IMR-90 (cell line): Measurements from ENCODE around the gene CCNC. TPM values are rescaled to one million over a fixed set of nuclear protein-coding genes. Genes with fewer than 3 reads are reported as not detected.

Source experiments
- ATAC-seq: fragments of 200-7000 bp; cut with Tn5 transposase; 2 replicates; pipeline ENCODE4 v1.9.1; 2020; ENCODE audit warnings: low read depth, mild to moderate bottlenecking, moderate library complexity
- BruUV-seq: library from RNA; stranded (reverse); fragments of 400-500 nt; replicated peaks from 2 replicates; lab custom pipeline; 2021; lab: Mats Ljungman, UMichigan
- CTCF ChIA-PET: fragments of 300-600 bp; formaldehyde crosslinking; extraction: SDS; loops from one replicate; lab custom pipeline; 2021; ENCODE audit warnings: antibody characterized with exemption; lab: Yijun Ruan, JAX
- POLR2A ChIA-PET: fragments of 300-600 bp; sonication (Branson Sonifier 250); formaldehyde crosslinking; loops from one replicate; lab custom pipeline; 2022; ENCODE audit warnings: antibody characterized with exemption; ENCODE audit not compliant: unreplicated experiment; lab: Charles Lee
- DNase-seq: peaks from one replicate; pipeline ENCODE4 v3.0.0; 2013
- H2AFZ ChIP-seq: replicated peaks from 2 replicates; pipeline ENCODE3; 2013; ENCODE audit warnings: low read length, mild to moderate bottlenecking; ENCODE audit not compliant: poor library complexity
- H2AK5ac ChIP-seq: 2 replicates; pipeline ENCODE4 v1.6.1; 2013; ENCODE audit warnings: low read depth, low read length, inconsistent platforms
- H2AK9ac ChIP-seq: replicated peaks from 2 replicates; pipeline ENCODE3; 2013; ENCODE audit warnings: mild to moderate bottlenecking, low read depth, low read length, moderate library complexity; ENCODE audit not compliant: poor library complexity
- H2BK120ac ChIP-seq: 2 replicates; pipeline ENCODE4 v1.6.1; 2013; ENCODE audit warnings: low read depth, low read length, inconsistent platforms
- H2BK15ac ChIP-seq: 3 replicates; pipeline ENCODE4 v1.6.1; 2013; ENCODE audit warnings: low read depth, low read length, inconsistent platforms
- H2BK20ac ChIP-seq: 2 replicates; pipeline ENCODE4 v1.6.1; 2013; ENCODE audit warnings: low read depth, mild to moderate bottlenecking, inconsistent platforms, low read length, moderate library complexity
- H2BK5ac ChIP-seq: 2 replicates; pipeline ENCODE4 v1.6.1; 2013; ENCODE audit warnings: mild to moderate bottlenecking, low read depth, low read length, inconsistent platforms; ENCODE audit not compliant: poor library complexity, severe bottlenecking
- H3K14ac ChIP-seq: replicated peaks from 2 replicates; pipeline ENCODE4 v1.6.1; 2013; ENCODE audit warnings: low read depth, low read length, inconsistent platforms
- H3K18ac ChIP-seq: 2 replicates; pipeline ENCODE4 v1.6.1; 2013; ENCODE audit warnings: low read depth, low read length, control low read depth
- H3K23ac ChIP-seq: 2 replicates; pipeline ENCODE4 v1.6.1; 2013; ENCODE audit warnings: low read depth, low read length, inconsistent platforms
- H3K27ac ChIP-seq: 2 replicates; pipeline ENCODE4 v1.5.1; 2013; ENCODE audit warnings: mild to moderate bottlenecking, control low read depth, low read length; ENCODE audit not compliant: insufficient read depth
- H3K27me3 ChIP-seq: 2 replicates; pipeline ENCODE4 v1.6.1; 2013; ENCODE audit warnings: low read length; ENCODE audit not compliant: control insufficient read depth, insufficient read depth
- H3K36me3 ChIP-seq: 2 replicates; pipeline ENCODE4 v1.6.1; 2013; ENCODE audit warnings: low read length, mixed read lengths; ENCODE audit not compliant: control insufficient read depth, insufficient read depth
- H3K4ac ChIP-seq: 2 replicates; pipeline ENCODE4 v1.6.1; 2013; ENCODE audit warnings: low read depth, low read length, inconsistent platforms
- H3K4me1 ChIP-seq: 2 replicates; pipeline ENCODE4 v1.6.1; 2013; ENCODE audit warnings: low read length, mixed read lengths; ENCODE audit not compliant: control insufficient read depth, insufficient read depth
- H3K4me2 ChIP-seq: 2 replicates; pipeline ENCODE4 v1.6.1; 2013; ENCODE audit warnings: low read depth, mild to moderate bottlenecking, control low read depth, low read length, moderate library complexity
- H3K4me3 ChIP-seq: 2 replicates; pipeline ENCODE4 v1.5.1; 2013; ENCODE audit warnings: low read depth, mild to moderate bottlenecking, control low read depth, low read length, moderate library complexity; ENCODE audit not compliant: insufficient read depth
- H3K56ac ChIP-seq: 2 replicates; pipeline ENCODE4 v1.6.1; 2013; ENCODE audit warnings: low read length, inconsistent platforms; ENCODE audit not compliant: insufficient read depth; ENCODE audit errors: extremely low read depth
- H3K79me1 ChIP-seq, 2 experiments: 2 replicates each; pipeline ENCODE4 v1.6.1; 2013; ENCODE audit warnings: low read length in 2 of 2, inconsistent platforms in 1 of 2, low read depth in 1 of 2
- H3K9ac ChIP-seq: 2 replicates; pipeline ENCODE4 v1.6.1; 2013; ENCODE audit warnings: low read depth, low read length, control low read depth
- H3K9me1 ChIP-seq: 2 replicates; pipeline ENCODE4 v1.6.1; 2013; ENCODE audit warnings: low read length, inconsistent platforms; ENCODE audit not compliant: insufficient read depth
- H3K9me3 ChIP-seq: 2 replicates; pipeline ENCODE4 v1.6.1; 2013; ENCODE audit warnings: low read length; ENCODE audit not compliant: control insufficient read depth, insufficient read depth
- H4K20me1 ChIP-seq: 2 replicates; pipeline ENCODE4 v1.6.1; 2013; ENCODE audit warnings: low read length, inconsistent platforms; ENCODE audit not compliant: insufficient read depth
- H4K5ac ChIP-seq: 2 replicates; pipeline ENCODE4 v1.6.1; 2013; ENCODE audit warnings: mild to moderate bottlenecking, low read depth, low read length, control low read depth
- H4K8ac ChIP-seq, 2 experiments: 2 replicates each; pipeline ENCODE4 v1.6.1; 2013; ENCODE audit warnings: low read depth in 2 of 2, low read length in 2 of 2, control low read depth in 1 of 2, inconsistent platforms in 1 of 2
- H4K91ac ChIP-seq: 2 replicates; pipeline ENCODE4 v1.6.1; 2013; ENCODE audit warnings: low read depth, low read length, inconsistent platforms; ENCODE audit not compliant: insufficient read depth
- NFE2L2 ChIP-seq: fragments of 150-350 bp; IDR thresholded peaks from 2 replicates; pipeline ENCODE4 v1.6.1; 2016; ENCODE audit warnings: low read depth, mild to moderate bottlenecking, low read length
- POLR2A ChIP-seq: IDR thresholded peaks from 2 replicates; pipeline ENCODE4 v1.6.1; 2012; ENCODE audit warnings: mild to moderate bottlenecking, low read depth, low read length
- WGBS, 2 experiments: methylation state at CpG; one replicate each; pipeline versions ENCODE4 v1.1.5 to v1.1.7; 2013; ENCODE audit warnings: missing lambda C conversion rate in 2 of 2; ENCODE audit not compliant: insufficient read length in 1 of 2; ENCODE audit errors: extremely low coverage in 2 of 2; 5-methylcytosine and 5-hydroxymethylcytosine counted together
- dilution Hi-C: fragments of 300-500 bp; cut with HindIII; formaldehyde crosslinking; loops from one replicate; pipeline ENCODE4 v1.14.3; 2018; ENCODE audit warnings: low sequenced_read_pairs; ENCODE audit not compliant: unreplicated experiment
- in situ Hi-C: fragments of 300-500 bp; cut with MboI; formaldehyde crosslinking; loops from 3 replicates; pipeline ENCODE4 v1.14.3; 2019; ENCODE audit warnings: low sequenced_read_pairs, inconsistent platforms, mixed read lengths
- intact Hi-C: fragments of 100-400 bp; cut with micrococcal nuclease; formaldehyde crosslinking; loops from 2 replicates; pipeline ENCODE4 v1.10.0; 2022
- polyA plus RNA-seq, 3 experiments: library from polyadenylated mRNA; depleted of rRNA; stranded (reverse); fragments of >200 nt; gene quantifications; 2 replicates each; pipeline ENCODE4 v1.2.3, GENCODE V29; 2012; ENCODE audit warnings: low replicate concordance in 1 of 3
- total RNA-seq: library from RNA; depleted of rRNA; stranded (reverse); fragments of >200 nt; gene quantifications from 2 replicates; pipeline ENCODE4 v1.2.3, GENCODE V29; 2012
- TF ChIP-seq, protein P1 (sequence below): fragments of 150-350 bp; IDR thresholded peaks from 2 replicates; pipeline ENCODE4 v1.6.1; 2016; ENCODE audit warnings: low read depth, mild to moderate bottlenecking, low read length, moderate library complexity, borderline replicate concordance

Gene CCNC
- total and polyA plus RNA-seq, 2 of the 4 experiments (the other 2 are of a cell fraction) = 30.1 to 95.7 TPM

DNA sequence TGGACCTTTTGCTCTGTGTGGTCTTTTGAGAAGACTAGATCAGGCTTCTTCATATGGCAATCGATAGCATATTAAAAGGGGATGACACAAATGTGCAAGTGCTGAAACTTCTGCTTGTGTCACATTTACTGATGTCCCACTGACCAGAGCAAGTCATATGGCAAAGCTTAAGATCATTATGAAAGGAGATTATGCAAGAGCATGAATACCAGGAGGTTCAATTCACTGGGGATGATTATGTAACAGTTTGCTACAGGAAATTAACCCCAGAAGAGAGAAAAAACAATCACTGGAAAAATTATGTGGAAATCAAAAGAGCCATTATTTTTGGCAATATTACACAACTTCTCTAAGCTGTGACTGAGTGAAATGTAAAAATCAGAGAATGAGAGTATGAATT, 24.4 kb upstream of the CCNC start:
- Histone ChIP-seq H3K56ac (no peak overlapping the region), H3K4ac (no peak overlapping the region), H4K20me1 (no peaks in the 10 kb centered on the region), H3K4me2 (no peak overlapping the region), H3K9me1 (no peaks in the 10 kb centered on the region; the same call in 1 of the 2 replicates), H3K4me1 (no peaks in the 10 kb centered on the region), H3K9me3 (peaks cover 4% of the 10 kb centered on the region), H3K27ac (no peak overlapping the region), H2BK120ac (no peak overlapping the region), H3K27me3 (peaks cover 74% of the 10 kb centered on the region), H2BK15ac (no peak overlapping the region), H2AFZ (no peak overlapping the region), H4K91ac (no peak overlapping the region), H2BK5ac (no peak overlapping the region), H3K9ac (no peak overlapping the region), H3K14ac (no peak overlapping the region), H4K5ac (no peak overlapping the region), H2AK5ac (no peak overlapping the region), H3K36me3 (no peaks in the 10 kb centered on the region), H4K8ac (no peak overlapping the region), H3K79me1 (no peaks in the 10 kb centered on the region), H3K4me3 (no peak overlapping the region), H2AK9ac (no peak overlapping the region), H3K18ac (no peak overlapping the region), H2BK20ac (no peak overlapping the region), H3K23ac (no peak overlapping the region)
- no TSS peak for BruUV-seq
- dilution Hi-C loops (no loop called here), intact Hi-C loops (no loop called here), in situ Hi-C loops (loop anchor here (25.0 kb wide), 1 partner anchor 869 kb away; the partner anchor contains the start of gene SIM1)
- CTCF ChIA-PET = no interaction called here
- POLR2A ChIA-PET = no interaction called here
- no CpG with 5 or more reads among the region's 1 CpG for WGBS, 2 experiments
- DNase-seq = no peak
- no peak for TF ChIP-seq NFE2L2
- no peak for TF ChIP-seq POLR2A
- TF ChIP-seq, protein P1, sequence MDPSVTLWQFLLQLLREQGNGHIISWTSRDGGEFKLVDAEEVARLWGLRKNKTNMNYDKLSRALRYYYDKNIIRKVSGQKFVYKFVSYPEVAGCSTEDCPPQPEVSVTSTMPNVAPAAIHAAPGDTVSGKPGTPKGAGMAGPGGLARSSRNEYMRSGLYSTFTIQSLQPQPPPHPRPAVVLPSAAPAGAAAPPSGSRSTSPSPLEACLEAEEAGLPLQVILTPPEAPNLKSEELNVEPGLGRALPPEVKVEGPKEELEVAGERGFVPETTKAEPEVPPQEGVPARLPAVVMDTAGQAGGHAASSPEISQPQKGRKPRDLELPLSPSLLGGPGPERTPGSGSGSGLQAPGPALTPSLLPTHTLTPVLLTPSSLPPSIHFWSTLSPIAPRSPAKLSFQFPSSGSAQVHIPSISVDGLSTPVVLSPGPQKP = no peak
- ATAC-seq = no peak
